ENCODE data around the gene EZH2. TPM values are rescaled to one million over a fixed set of nuclear protein-coding genes. Genes with fewer than 3 reads are reported as not detected.

Gene EZH2
- total RNA-seq, 4 donors from 2014 or later = 6.8 to 22.4 (median 8.2) TPM

DNA sequence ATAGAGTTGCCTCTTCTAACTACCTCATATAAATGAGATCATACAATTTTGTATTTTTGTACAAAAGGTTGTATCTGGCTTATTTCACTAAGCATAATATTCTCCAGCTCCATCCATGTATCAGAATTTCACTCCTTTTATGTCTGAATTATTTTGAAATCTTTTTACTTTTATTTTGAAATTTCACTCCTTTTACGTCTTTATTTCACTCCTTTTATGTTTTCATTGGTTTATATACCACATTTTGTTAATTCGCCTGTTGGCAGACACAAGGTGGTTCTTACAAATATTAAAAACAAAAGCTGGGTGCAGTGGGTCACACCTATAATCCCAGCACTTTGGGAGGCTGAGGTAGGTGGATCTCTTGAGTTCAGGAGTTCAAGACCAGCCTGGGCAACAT lies 5.8 kb downstream of the EZH2 start:
- no peaks in the 10 kb centered on the region for H3K9me3 ChIP-seq
- DNase-seq (ENCODE audit: low spot score in 2 of 2) = no peak
- H3K27ac ChIP-seq = no peak overlapping the region
- 89% methylated on average over 2 of the region's 2 CpGs for WGBS
- H3K4me3 ChIP-seq = no peak overlapping the region
- H3K36me3 ChIP-seq = no peaks in the 10 kb centered on the region
- TF ChIP-seq POLR2AphosphoS5 (IDR thresholded peaks at IDR 0.05) = no peak
- no peak for TF ChIP-seq EP300 (IDR thresholded peaks at IDR 0.05)
- TF ChIP-seq POLR2A (IDR thresholded peaks at IDR 0.05) = no peak
- TF ChIP-seq, protein P1, sequence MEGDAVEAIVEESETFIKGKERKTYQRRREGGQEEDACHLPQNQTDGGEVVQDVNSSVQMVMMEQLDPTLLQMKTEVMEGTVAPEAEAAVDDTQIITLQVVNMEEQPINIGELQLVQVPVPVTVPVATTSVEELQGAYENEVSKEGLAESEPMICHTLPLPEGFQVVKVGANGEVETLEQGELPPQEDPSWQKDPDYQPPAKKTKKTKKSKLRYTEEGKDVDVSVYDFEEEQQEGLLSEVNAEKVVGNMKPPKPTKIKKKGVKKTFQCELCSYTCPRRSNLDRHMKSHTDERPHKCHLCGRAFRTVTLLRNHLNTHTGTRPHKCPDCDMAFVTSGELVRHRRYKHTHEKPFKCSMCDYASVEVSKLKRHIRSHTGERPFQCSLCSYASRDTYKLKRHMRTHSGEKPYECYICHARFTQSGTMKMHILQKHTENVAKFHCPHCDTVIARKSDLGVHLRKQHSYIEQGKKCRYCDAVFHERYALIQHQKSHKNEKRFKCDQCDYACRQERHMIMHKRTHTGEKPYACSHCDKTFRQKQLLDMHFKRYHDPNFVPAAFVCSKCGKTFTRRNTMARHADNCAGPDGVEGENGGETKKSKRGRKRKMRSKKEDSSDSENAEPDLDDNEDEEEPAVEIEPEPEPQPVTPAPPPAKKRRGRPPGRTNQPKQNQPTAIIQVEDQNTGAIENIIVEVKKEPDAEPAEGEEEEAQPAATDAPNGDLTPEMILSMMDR (IDR thresholded peaks at IDR 0.05) = no peak
- H3K27me3 ChIP-seq = no peaks in the 10 kb centered on the region
- H3K4me1 ChIP-seq = peaks cover 12% of the 10 kb centered on the region

DNA sequence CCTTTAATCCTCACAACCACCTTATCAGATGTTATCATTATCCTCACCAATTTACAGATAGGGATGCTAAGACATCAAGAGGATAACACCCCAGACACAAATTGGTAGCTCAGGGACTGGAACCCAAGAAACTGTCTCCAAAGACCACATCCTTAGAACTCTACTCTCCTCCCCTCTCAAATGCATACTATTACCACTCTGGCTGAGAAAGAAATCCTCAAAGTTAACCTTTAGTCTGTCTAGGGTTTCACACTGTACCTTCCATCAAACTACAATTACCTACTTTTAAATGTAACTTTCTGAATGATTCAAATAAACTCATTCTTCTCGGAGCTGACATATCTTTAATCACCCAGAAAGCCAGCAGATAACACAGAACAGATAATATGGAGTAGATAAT lies 6.6 kb downstream of the EZH2 start:
- 88% methylated on average over 1 of the region's 1 CpG for WGBS
- no peaks in the 10 kb centered on the region for H3K36me3 ChIP-seq
- H3K4me3 ChIP-seq = no peak overlapping the region
- H3K27ac ChIP-seq = no peak overlapping the region
- no peaks in the 10 kb centered on the region for H3K27me3 ChIP-seq
- no peaks in the 10 kb centered on the region for H3K9me3 ChIP-seq
- H3K4me1 ChIP-seq = peaks cover 6% of the 10 kb centered on the region
- TF ChIP-seq POLR2A (IDR thresholded peaks at IDR 0.05) = no peak
- TF ChIP-seq EP300 (IDR thresholded peaks at IDR 0.05) = no peak
- TF ChIP-seq, protein P1 (IDR thresholded peaks at IDR 0.05) = no peak
- no peak for TF ChIP-seq POLR2AphosphoS5 (IDR thresholded peaks at IDR 0.05)
- DNase-seq (ENCODE audit: low spot score in 2 of 2) = no peak

DNA sequence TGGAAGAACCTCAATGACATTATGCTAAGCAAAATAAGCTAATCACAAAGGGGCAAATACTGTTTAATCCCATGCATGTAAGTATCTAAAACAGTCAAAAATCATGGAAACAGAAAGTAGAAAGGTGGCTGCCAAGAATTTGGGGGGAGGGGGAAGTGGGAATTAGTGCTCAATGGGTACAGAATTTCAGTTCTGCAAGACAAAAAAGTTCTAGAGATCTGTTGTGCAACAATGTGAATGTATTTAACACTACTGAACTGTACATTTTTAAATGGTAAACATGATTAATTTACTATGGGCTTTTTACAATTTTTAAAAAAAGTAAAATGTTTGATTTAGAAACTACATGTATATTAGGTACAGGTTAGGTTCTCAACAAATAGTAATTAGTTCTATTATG lies 11.9 kb downstream of the EZH2 start:
- no peak overlapping the region for H3K4me3 ChIP-seq
- peaks cover 6% of the 10 kb centered on the region for H3K9me3 ChIP-seq
- H3K27me3 ChIP-seq = no peaks in the 10 kb centered on the region
- H3K27ac ChIP-seq = no peak overlapping the region
- no peak for DNase-seq (ENCODE audit: low spot score in 2 of 2)
- H3K4me1 ChIP-seq = no peaks in the 10 kb centered on the region
- H3K36me3 ChIP-seq = no peaks in the 10 kb centered on the region
- TF ChIP-seq, protein P1 (IDR thresholded peaks at IDR 0.05) = no peak
- TF ChIP-seq POLR2AphosphoS5 (IDR thresholded peaks at IDR 0.05) = no peak
- no peak for TF ChIP-seq POLR2A (IDR thresholded peaks at IDR 0.05)
- TF ChIP-seq EP300 (IDR thresholded peaks at IDR 0.05) = no peak

DNA sequence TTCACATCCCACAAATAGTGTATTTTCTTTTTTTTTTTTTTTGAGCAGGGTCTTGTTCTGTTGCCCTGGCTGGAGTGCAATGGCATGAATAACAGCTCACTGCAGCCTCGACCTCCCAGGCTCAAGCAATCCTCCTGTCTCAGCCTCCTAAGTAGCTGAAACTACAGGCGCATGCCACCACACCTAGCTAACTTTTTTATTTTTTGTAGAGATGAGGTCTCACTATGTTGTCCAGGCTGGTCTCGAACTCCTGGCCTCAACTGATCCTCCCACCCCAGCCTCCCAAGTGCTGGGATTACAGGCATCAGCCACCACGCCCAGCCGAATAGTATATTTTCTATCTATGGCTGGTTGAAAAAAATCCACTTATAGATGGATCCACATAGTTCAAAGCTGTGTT lies 12.5 kb downstream of the EZH2 start:
- TF ChIP-seq, protein P1 (IDR thresholded peaks at IDR 0.05) = no peak
- TF ChIP-seq EP300 (IDR thresholded peaks at IDR 0.05) = no peak
- no peak for TF ChIP-seq POLR2A (IDR thresholded peaks at IDR 0.05)
- no peak for TF ChIP-seq POLR2AphosphoS5 (IDR thresholded peaks at IDR 0.05)
- WGBS = 96% methylated on average over 5 of the region's 5 CpGs
- DNase-seq (ENCODE audit: low spot score in 2 of 2) = no peak
- Histone ChIP-seq H3K27me3 (no peaks in the 10 kb centered on the region), H3K27ac (no peak overlapping the region), H3K4me1 (no peaks in the 10 kb centered on the region), H3K4me3 (no peak overlapping the region), H3K36me3 (no peaks in the 10 kb centered on the region), H3K9me3 (peaks cover 11% of the 10 kb centered on the region)

DNA sequence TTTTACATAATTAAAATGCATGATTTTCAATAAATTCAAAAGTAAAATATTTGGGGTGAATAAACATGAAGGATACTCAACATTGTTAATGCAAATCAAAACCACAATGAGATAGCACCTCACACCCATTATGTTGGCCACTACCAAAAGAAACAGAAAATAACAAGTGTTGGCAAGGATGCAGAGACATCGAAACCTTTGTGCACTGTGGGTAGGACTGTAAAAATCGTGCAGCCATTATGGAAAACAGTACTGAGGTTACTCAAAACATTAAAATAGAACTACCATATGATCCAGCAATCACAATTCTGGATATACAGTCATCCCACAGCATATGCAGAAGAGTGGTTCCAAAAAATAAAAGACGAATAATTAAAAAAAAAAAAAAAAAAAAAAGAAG lies 13.1 kb downstream of the EZH2 start:
- Histone ChIP-seq H3K4me3 (no peak overlapping the region), H3K4me1 (no peaks in the 10 kb centered on the region), H3K27ac (no peak overlapping the region), H3K36me3 (no peaks in the 10 kb centered on the region), H3K9me3 (peaks cover 11% of the 10 kb centered on the region), H3K27me3 (no peaks in the 10 kb centered on the region)
- WGBS = 91% methylated on average over 3 of the region's 3 CpGs
- no peak for DNase-seq (ENCODE audit: low spot score in 2 of 2)
- no peak for TF ChIP-seq POLR2A (IDR thresholded peaks at IDR 0.05)
- TF ChIP-seq EP300 (IDR thresholded peaks at IDR 0.05) = no peak
- no peak for TF ChIP-seq POLR2AphosphoS5 (IDR thresholded peaks at IDR 0.05)
- TF ChIP-seq, protein P1 (IDR thresholded peaks at IDR 0.05) = no peak
